GM18498 (cell line): ENCODE data around the gene RFNG.

Experiments used
- ATAC-seq: cut with Tn5 transposase; IDR thresholded peaks from one replicate; pipeline ENCODE4 v1.9.1; 2021; ENCODE audit warnings: mild to moderate bottlenecking, moderate library complexity; ENCODE audit not compliant: unreplicated experiment

The RFNG gene

GRCh38 chr17:82078433-82078832 lies 26.8 kb upstream of the RFNG start:
- no peak for ATAC-seq

- no peak for ATAC-seq
Measured at GRCh38 chr17:82077617-82078358, 26.2 kb upstream of the RFNG start.

DNA sequence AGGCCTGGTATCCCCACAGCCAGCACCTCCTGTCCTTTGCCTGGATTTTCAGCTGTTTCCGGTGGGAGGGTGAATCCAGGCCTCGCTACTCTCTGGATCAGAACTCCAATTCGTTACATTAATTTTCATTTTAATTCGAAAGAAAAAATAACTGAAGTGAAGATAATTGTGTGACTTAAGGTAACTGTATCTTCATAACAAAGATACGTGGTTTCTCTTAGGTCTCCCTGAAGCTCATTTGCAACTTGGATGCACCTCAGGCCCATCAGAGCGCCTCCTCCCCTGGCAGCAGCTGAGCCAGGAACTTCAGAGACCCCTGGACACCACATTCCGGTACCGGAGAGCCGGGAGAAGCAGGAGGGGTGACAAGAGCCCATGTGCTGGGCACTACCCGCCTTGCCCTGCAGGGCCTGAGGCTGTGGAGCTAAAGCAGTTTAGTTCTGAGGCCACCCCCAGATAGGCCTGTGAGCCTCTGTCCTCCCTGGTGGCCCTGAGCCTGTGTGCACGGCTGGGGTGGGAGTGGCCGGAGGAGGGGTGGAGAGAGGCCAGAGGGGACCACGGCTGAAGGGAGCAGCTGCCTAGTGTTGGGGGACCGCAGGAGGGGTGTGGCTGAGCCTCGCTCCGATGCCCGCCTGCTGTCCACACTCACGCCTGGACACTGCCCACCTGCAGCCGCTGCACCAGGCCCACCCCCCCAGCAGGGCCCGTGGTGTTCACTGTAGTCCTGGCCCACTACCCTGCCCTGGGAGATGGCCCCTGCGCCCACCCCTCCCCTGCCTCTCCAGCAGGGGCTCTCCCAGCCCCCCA lies 25.4 kb upstream of the RFNG start:
- no peak for ATAC-seq

DNA sequence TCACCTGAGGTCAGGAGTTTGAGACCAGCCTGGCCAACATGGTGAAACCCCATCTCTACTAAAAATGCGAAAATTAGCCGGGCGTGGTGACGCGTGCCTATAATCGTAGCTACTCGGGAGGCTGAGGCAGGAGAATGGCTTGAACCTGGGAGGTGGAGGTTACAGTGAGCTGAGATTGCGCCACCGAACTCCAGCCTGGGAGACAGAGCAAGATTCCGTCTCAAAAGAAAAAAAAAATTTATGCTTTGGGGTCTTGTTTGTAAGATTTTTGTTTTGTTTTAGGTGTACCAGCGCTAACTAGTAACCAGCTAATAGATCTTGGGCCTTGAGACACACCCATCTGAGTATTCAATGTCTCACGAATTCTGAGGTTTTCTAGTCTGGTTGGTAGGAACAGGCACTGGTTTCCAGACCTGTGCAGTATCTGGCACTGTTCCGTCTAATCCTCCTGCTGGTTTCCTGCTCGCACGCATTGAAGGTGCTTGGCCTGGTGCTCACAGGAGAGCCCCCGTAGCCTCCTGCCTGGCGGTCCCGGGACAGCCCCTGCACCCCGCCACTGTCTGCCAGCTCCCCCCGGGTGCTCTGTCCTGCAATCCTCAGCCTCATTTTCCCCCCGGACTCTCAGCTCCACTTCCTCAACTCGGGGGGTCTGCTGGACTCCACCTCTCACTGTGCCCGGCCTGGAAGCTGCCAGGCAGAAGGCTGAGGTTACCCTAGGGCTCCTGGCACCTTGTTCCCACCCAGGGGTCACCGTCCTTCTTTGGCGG lies 24.6 kb upstream of the RFNG start:
- no peak for ATAC-seq

DNA sequence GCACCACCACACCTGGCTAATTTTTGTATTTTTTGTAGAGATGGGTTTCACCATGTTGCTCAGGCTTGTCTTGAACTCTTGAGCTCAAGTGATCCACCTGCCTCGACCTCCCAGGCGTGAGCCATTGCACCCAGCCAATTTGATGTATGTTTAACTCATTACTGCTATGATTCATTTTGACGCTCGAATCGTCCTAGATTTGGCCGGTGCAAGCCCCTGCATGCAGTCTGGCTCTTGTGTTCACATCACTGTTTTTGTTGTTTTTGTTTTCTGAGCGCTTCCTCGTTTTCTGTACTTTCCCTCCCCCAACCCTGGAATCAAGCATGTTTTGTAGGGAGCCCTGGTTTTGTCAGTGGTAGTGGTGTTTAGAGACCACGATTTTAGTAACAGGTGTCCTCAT lies 21.8 kb upstream of the RFNG start:
- no peak for ATAC-seq

- no peak for ATAC-seq
Measured at GRCh38 chr17:82072827-82073226, 21.2 kb upstream of the RFNG start.

GRCh38 chr17:82070611-82071010 lies 19.0 kb upstream of the RFNG start:
- ATAC-seq = no peak

DNA sequence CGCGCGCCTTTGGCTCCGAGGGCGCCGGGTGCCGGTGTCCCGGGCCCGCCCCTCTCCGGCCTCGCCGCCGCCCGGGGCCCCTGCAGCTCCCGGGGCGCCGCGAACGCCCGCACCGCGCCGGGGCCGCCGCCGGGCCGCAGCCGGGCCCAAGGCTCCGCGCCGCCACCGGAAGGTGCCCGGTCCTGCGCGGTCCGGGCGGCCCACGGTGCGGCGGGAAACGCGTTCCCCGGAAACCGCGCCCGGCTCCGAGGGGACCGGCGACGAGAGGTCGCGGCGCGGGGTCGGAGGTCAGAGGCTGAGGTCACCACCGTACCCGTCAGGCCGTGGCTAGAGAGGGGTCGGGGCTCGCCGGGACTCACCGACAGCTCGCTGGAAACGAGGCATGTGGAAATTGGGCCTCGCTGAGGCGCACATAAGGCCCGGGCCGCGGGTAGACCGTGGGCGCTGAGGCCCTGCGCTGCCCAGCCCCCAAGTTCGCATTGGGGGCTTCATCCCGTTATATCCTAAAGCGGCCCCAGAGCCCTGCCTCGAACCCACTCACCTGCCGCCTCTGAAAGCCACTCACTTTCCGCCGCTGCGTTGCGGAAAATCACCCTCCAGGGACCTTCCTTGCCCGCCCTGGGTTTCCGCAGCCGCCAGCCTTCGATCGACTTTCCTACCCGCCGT lies 14.2 kb upstream of the RFNG start, which contains the start of gene DUS1L:
TSS of gene DUS1L (minus strand) at position 167 of the 666 bp plus-strand sequence. CDS start 745 bp downstream, outside the sequence.
- ATAC-seq = peak; percentile 77

- ATAC-seq = peak; percentile 32
Measured at GRCh38 chr17:82065193-82065637, 13.6 kb upstream of the RFNG start.

GRCh38 chr17:82064433-82065192 lies 13.0 kb upstream of the RFNG start:
- ATAC-seq = no peak

DNA sequence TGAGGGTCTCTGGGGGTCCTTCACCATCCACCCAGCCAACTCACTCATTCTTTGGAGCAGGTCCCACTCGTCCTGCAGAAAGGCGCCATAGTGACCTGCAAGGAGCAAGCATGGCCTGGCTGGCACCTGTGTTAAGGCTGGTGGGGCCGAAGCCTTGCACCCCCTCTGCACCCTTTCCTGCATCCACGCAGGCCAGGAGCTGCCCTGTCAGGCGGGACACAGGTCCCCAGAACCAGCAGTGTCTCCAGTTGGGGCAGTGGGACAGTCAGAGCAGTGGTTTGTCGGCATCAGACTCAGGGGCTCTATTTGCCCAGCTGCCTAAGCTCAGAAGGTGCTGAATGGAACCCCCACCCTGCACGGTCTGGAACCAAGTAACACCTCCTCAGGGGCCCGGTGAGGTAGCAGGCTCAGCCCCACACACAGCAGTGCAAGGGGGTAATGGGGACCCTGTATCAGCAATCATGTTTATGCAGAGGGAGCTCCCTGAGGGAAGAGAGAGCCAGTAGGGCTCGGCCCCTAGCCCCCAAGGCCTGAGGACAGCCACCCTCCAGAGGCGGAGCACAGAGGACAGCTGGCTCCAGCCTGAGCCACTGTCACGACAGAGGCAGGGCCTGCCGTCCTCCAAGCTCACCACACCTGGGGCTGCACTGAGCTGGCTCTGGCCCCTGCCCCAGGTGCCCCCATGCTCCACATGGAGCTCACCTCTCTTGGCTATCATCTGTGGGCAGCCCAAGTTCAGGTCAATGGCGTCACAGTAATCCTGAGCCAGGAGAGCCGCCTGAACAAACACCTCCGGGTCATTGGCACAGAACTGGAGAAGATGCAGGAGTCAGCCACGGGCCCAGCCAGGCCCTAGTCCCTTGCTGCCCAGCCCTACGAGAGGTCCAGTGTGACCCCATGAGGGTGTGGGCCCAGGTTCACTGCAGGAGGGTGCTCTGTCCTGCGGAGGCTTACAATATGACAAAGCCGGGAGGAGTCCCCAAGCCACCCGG lies 12.1 kb upstream of the RFNG start:
- no peak for ATAC-seq

- no peak for ATAC-seq
Measured at GRCh38 chr17:82062984-82063368, 11.4 kb upstream of the RFNG start.

DNA sequence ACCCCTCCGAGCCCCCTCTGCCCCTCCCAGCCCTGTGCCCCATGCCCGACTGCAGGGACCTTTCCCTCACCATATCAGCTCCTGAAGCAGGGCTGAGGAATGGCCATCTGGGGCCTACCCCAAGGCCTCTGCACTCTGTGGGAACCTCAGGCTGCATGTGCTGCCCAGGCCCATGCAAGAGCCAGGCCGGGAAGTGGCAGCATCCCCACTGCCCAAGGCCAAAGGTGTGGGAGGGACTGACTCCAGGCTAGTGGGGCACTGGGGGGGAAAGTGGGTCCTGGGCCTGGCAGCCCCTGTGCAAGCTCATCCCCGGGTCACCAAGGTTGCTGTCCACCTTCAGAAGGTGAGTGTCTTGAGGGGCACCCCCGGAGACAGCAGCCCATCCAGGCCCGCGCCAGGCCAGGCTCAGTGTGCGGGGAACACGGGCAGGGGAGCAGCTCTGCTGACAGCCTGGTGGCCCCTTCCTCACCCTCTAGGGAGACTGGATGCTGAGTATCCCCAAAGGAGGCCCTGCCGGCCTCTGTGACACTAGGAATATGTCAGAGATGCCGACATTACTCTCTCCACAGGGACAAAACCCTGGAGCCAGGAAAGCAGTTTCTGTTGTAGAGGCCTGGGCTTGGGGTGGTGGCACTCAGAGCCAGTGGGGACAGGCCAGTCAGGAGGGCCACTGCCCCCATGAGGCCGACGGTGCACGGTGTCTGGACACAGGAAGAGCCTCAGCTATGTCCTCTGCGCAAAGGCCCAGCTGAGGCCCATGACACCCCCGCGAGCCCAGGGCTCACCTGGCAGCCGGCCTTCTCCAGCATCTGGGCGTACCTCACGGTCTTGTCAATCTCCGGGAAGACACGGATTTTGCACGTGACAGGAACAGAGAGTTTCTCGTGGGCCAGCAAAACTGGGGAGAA lies 10.7 kb upstream of the RFNG start:
- no peak for ATAC-seq

GRCh38 chr17:82061047-82061925 lies 9.7 kb upstream of the RFNG start:
- ATAC-seq = no peak

GRCh38 chr17:82060614-82061013 lies 9.0 kb upstream of the RFNG start:
- no peak for ATAC-seq

DNA sequence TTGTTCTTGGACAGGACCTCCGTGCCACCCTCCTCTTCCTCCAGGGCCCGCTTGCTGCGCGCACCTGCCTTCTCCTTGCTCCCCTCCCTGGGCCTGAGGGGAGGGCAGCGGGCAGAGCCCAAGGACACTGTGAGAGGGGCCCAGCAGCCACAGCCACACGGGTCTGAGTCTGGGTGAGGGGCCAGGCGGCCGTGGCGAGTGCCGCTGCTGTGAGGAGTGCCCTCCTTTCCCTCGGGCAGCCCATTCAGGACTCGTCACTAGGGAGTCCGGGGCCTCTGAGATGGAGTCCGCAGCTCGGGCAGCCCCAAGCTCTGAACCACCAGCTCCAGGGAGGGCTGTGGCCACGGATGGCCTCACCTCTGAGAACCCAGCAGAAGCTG lies 8.4 kb upstream of the RFNG start:
- no peak for ATAC-seq
